Neutrophil (primary cell): ENCODE data around the gene KCNIP1.

Experiments used
- H3K27ac ChIP-seq: fragments of 200-600 bp; sonication (generic); 2 replicates; pipeline ENCODE4 v1.5.1; 2016; ENCODE audit warnings: mild to moderate bottlenecking, moderate library complexity
- H3K27me3 ChIP-seq: fragments of 200-600 bp; sonication (generic); 2 replicates; pipeline ENCODE4 v1.6.0; 2016; ENCODE audit warnings: mild to moderate bottlenecking
- H3K36me3 ChIP-seq: fragments of 200-600 bp; sonication (generic); 2 replicates; pipeline ENCODE4 v1.5.1; 2017
- H3K4me1 ChIP-seq, 2 experiments: fragments of 200-600 bp in 1 of 2; sonication (generic) in 1 of 2; 1 replicate in 1 of 2; 2 replicates in 1 of 2; pipeline versions ENCODE4 v1.5.1 to v1.6.1; 2013 to 2016; ENCODE audit warnings: low read depth in 1 of 2, low read length in 1 of 2, mild to moderate bottlenecking in 1 of 2, moderate library complexity in 1 of 2; ENCODE audit not compliant: control insufficient read depth in 1 of 2, insufficient read depth in 1 of 2
- H3K4me3 ChIP-seq, 2 experiments: fragments of 200-600 bp in 1 of 2; sonication (generic) in 1 of 2; 1 replicate in 1 of 2; 2 replicates in 1 of 2; pipeline ENCODE4 v1.5.1; 2013 to 2016; ENCODE audit warnings: low read depth in 1 of 2, low read length in 1 of 2, mild to moderate bottlenecking in 1 of 2, moderate library complexity in 1 of 2
- H3K9me3 ChIP-seq: fragments of 200-600 bp; sonication (generic); 2 replicates; pipeline ENCODE4 v1.5.1; 2016
- TF ChIP-seq, protein P1 (sequence below): fragments of 200-600 bp; sonication (generic); IDR thresholded peaks from 2 replicates; pipeline ENCODE4 v1.5.1; 2016; ENCODE audit warnings: antibody characterized with exemption

The KCNIP1 gene

DNA sequence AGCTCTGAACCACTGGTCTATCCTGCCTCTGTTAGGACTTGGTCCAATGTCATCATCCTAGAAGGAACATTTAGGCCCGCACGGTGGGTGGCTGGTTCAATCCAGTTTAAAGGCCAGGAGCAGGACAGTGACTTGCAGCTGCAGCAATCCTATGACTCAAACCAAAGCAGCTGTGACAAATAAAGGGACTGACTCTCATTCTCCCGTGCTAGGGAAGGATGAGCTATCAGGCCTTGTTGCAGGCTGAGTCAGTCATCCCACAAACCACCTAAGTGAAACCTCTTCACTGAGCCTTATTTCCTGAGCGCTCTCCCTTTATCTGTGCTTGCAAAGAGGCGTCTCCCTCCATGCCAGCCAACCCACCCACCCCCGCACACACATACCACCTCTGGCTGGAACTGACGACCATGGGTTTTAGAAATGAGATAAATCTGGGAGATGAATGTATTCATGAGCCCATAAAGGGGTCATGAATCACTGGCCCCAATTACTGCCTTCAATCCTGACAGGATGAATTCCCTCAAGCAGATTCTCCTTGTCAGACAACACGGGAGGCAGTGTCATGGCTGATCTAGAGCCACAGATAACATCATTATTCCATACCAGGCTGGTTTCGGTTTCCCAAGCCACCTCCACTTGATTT is 93.4 kb downstream of the KCNIP1 start:
- no peak overlapping the region for H3K27ac ChIP-seq
- no peaks in the 10 kb centered on the region for H3K4me1 ChIP-seq

DNA sequence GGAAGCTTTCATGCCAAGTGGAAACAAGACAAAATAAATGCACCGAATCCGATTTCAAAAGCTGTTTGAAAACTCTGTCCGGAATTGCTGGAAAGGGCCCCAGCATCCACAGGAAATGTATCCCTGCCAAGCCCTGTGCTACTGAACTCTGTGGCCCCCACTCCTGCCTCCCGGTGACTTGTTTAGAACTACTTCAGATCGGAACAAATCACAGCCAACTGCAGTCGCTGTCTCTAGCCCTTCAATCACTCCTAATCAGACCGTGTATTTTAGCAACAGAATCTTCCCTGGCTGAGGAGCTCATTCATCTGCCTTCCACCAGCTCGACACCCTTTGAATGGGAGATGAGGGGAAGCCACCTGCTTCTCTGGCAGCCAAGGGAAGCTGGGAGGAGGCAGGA is 94.1 kb downstream of the KCNIP1 start:
- Histone ChIP-seq H3K9me3 (no peaks in the 10 kb centered on the region), H3K4me1 (no peaks in the 10 kb centered on the region), H3K27me3 (peaks cover 71% of the 10 kb centered on the region), H3K4me3 (no peak overlapping the region), H3K36me3 (no peaks in the 10 kb centered on the region), H3K27ac (no peak overlapping the region)
- TF ChIP-seq, protein P1, sequence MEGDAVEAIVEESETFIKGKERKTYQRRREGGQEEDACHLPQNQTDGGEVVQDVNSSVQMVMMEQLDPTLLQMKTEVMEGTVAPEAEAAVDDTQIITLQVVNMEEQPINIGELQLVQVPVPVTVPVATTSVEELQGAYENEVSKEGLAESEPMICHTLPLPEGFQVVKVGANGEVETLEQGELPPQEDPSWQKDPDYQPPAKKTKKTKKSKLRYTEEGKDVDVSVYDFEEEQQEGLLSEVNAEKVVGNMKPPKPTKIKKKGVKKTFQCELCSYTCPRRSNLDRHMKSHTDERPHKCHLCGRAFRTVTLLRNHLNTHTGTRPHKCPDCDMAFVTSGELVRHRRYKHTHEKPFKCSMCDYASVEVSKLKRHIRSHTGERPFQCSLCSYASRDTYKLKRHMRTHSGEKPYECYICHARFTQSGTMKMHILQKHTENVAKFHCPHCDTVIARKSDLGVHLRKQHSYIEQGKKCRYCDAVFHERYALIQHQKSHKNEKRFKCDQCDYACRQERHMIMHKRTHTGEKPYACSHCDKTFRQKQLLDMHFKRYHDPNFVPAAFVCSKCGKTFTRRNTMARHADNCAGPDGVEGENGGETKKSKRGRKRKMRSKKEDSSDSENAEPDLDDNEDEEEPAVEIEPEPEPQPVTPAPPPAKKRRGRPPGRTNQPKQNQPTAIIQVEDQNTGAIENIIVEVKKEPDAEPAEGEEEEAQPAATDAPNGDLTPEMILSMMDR: no peak

More for the DNA sequence above, 93.4 kb downstream of the KCNIP1 start:
- TF ChIP-seq, protein P1: no peak
- Histone ChIP-seq H3K36me3 (no peaks in the 10 kb centered on the region), H3K27me3 (peaks cover 73% of the 10 kb centered on the region), H3K9me3 (no peaks in the 10 kb centered on the region), H3K4me3 (no peak overlapping the region)

DNA sequence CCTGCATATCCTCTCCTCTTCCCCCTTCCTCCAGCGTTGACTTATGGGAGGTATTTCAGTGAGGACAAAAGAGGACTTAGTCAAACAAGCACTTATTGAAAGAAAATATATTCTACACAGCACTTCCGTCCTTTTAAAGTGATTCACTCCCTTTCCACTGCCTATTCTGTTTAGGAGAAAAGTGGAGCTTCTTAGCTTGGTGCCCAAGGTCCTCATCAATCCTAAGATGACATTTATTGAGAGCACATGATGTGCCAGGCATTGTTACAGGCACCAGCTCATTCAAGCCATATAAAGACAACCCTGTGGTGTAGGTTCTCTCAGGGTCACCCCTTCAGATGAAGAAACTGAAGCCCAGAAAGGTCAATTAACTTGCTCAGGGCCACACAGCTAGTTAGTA is 95.9 kb downstream of the KCNIP1 start:
- no peak overlapping the region for H3K27ac ChIP-seq
- no peaks in the 10 kb centered on the region for H3K36me3 ChIP-seq
- H3K4me1 ChIP-seq: no peaks in the 10 kb centered on the region
- TF ChIP-seq, protein P1: no peak
- no peaks in the 10 kb centered on the region for H3K9me3 ChIP-seq
- no peak overlapping the region for H3K4me3 ChIP-seq
- H3K27me3 ChIP-seq: peaks cover 63% of the 10 kb centered on the region

DNA sequence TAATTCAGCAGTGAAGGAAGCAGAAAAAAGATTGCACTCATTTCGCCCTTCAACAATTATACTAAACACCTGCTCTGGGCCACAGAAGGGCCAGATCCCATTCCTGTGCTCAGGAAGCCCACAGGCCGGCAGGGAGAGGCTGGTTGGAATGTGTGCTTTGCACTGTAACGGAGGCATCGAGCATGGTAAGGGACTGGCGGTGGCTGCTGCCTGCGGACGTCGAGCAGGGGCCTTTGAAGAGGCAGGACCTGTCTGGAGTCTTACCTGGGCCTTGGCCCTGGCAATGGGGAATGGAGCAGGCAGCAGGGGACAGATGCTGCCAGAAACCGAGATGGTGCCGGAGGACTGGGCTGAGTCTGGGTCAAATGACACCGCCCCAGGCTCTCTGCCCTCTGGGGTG is 97.8 kb downstream of the KCNIP1 start:
- H3K4me1 ChIP-seq: no peaks in the 10 kb centered on the region
- H3K9me3 ChIP-seq: no peaks in the 10 kb centered on the region
- H3K27me3 ChIP-seq: peaks cover 50% of the 10 kb centered on the region
- H3K4me3 ChIP-seq: no peak overlapping the region
- no peak overlapping the region for H3K27ac ChIP-seq
- TF ChIP-seq, protein P1: no peak
- H3K36me3 ChIP-seq: no peaks in the 10 kb centered on the region

DNA sequence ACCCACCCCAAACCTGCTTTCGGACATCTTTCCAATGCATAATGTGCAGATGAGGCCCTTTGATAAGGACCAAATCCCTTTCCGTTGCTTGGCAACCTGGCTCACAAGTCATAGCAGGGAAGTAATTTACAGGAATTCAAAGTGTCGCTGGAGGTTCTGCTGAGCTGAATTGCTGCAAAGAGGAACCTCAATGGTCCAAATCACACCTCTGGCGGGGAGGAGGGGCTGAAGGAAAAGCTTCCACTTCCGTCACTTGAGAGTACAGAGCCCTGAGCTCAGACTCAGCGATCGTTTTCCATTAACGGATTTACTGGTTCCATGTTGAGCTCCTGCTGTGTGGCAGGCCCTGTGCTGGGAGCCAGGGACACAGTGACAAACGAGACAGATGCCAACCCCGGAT is 99.3 kb downstream of the KCNIP1 start:
- Histone ChIP-seq H3K36me3 (no peaks in the 10 kb centered on the region), H3K27me3 (peaks cover 51% of the 10 kb centered on the region), H3K9me3 (no peaks in the 10 kb centered on the region), H3K4me1 (no peaks in the 10 kb centered on the region), H3K27ac (no peak overlapping the region), H3K4me3 (no peak overlapping the region)
- TF ChIP-seq, protein P1: no peak
